Common myeloid progenitor, CD34-positive (primary cell): Measurements from ENCODE around the gene RDH11.

ENCODE experiments used
- CTCF ChIA-PET: fragments of 350-600 bp; sonication (Branson Sonifier 250); formaldehyde crosslinking; loops from one replicate; lab custom pipeline; 2021; ENCODE audit warnings: antibody characterized with exemption; lab: Charles Lee
- POLR2A ChIA-PET: fragments of 350-600 bp; sonication (Branson Sonifier 250); formaldehyde crosslinking; loops from one replicate; lab custom pipeline; 2021; ENCODE audit warnings: antibody characterized with exemption; lab: Charles Lee
- DNase-seq, 3 donors: peaks; one replicate each; pipeline versions ENCODE4 v3.0.0 to v3.0.0-alpha.2; 2013
- H3K27ac ChIP-seq, 2 experiments: 1 replicate in 1 of 2; 2 replicates in 1 of 2; pipeline ENCODE4 v1.7.0; 2013; ENCODE audit warnings: inconsistent platforms in 2 of 2, low read length in 2 of 2, mild to moderate bottlenecking in 2 of 2, low read depth in 1 of 2, moderate library complexity in 1 of 2; ENCODE audit not compliant: severe bottlenecking in 2 of 2, insufficient read depth in 1 of 2, poor library complexity in 1 of 2
- H3K27me3 ChIP-seq, 5 experiments: replicated peaks in 2 of 5; 1 replicate in 3 of 5; 2 replicates in 2 of 5; pipeline versions ENCODE4 v1.6.1 to v1.7.0; 2013; ENCODE audit warnings: low read length in 4 of 5, mild to moderate bottlenecking in 2 of 5, moderate library complexity in 2 of 5, inconsistent platforms in 1 of 5; ENCODE audit not compliant: insufficient read depth in 5 of 5, control insufficient read depth in 4 of 5
- H3K36me3 ChIP-seq, 4 experiments: 1 replicate in 2 of 4; 2 replicates in 2 of 4; pipeline versions ENCODE4 v1.6.1 to v1.7.0; 2013; ENCODE audit warnings: low read length in 3 of 4, control low read depth in 1 of 4, mild to moderate bottlenecking in 1 of 4; ENCODE audit not compliant: control insufficient read depth in 4 of 4, insufficient read depth in 4 of 4
- H3K4me1 ChIP-seq, 4 experiments: 1 replicate in 3 of 4; 2 replicates in 1 of 4; pipeline versions ENCODE4 v1.6.1 to v1.7.1; 2013; ENCODE audit warnings: low read length in 3 of 4, mild to moderate bottlenecking in 3 of 4, control low read depth in 1 of 4, inconsistent platforms in 1 of 4, moderate library complexity in 1 of 4; ENCODE audit not compliant: control insufficient read depth in 4 of 4, insufficient read depth in 4 of 4; ENCODE audit errors: control extremely low read depth in 1 of 4
- H3K4me3 ChIP-seq, 7 experiments: 1 replicate in 4 of 7; 2 replicates in 3 of 7; pipeline versions ENCODE4 v1.5.1 to v1.7.0; 2013; ENCODE audit warnings: mild to moderate bottlenecking in 7 of 7, low read length in 6 of 7, moderate library complexity in 6 of 7, inconsistent platforms in 2 of 7, low read depth in 2 of 7, control low read depth in 1 of 7; ENCODE audit not compliant: insufficient read depth in 4 of 7, control insufficient read depth in 1 of 7; ENCODE audit errors: extremely low read depth in 1 of 7
- H3K9me3 ChIP-seq, 5 experiments: 1 replicate in 4 of 5; 2 replicates in 1 of 5; pipeline versions ENCODE4 v1.6.1 to v1.7.1; 2013; ENCODE audit warnings: low read length in 4 of 5, mild to moderate bottlenecking in 2 of 5, inconsistent platforms in 1 of 5, low read depth in 1 of 5, moderate library complexity in 1 of 5; ENCODE audit not compliant: control insufficient read depth in 4 of 5, insufficient read depth in 2 of 5; ENCODE audit errors: control extremely low read depth in 1 of 5
- WGBS: methylation state at CpG from one replicate; pipeline ENCODE4 v1.1.5; 2013; ENCODE audit not compliant: insufficient coverage; 5-methylcytosine and 5-hydroxymethylcytosine counted together

The RDH11 gene

GRCh38 chr14:67733616-67734015 is 38.1 kb upstream of the RDH11 start:
- Histone ChIP-seq H3K27me3 (no peaks in the 10 kb centered on the region), H3K9me3 (no peaks in the 10 kb centered on the region), H3K4me3 (no peak overlapping the region), H3K4me1 (no peaks in the 10 kb centered on the region), H3K27ac (no peak overlapping the region), H3K36me3 (no peaks in the 10 kb centered on the region)
- ChIA-PET POLR2A (interaction anchor here (0.6 kb wide), 1 partner anchor 84 kb away, joined by 4 read pairs; no protein-coding TSS in a partner anchor), CTCF (no interaction called here)
- WGBS: 98% methylated on average over 4 of the region's 4 CpGs
- no peak for DNase-seq

GRCh38 chr14:67729072-67729885 is 33.7 kb upstream of the RDH11 start:
- no peaks in the 10 kb centered on the region for H3K36me3 ChIP-seq
- H3K4me1 ChIP-seq: no peaks in the 10 kb centered on the region
- ChIA-PET CTCF (no interaction called here), POLR2A (no interaction called here)
- WGBS: 91% methylated on average over 18 of the region's 21 CpGs
- DNase-seq: no peak
- H3K27ac ChIP-seq: no peak overlapping the region
- H3K27me3 ChIP-seq: no peaks in the 10 kb centered on the region
- H3K4me3 ChIP-seq: no peak overlapping the region
- H3K9me3 ChIP-seq: no peaks in the 10 kb centered on the region

- Histone ChIP-seq H3K4me1 (peaks cover 0 to under 1% (median 0%) of the 10 kb centered on the region in 4 experiments), H3K27me3 (no peaks in the 10 kb centered on the region), H3K36me3 (no peaks in the 10 kb centered on the region), H3K9me3 (peaks cover 0 to 5% (median 0%) of the 10 kb centered on the region in 5 experiments), H3K4me3 (no peak overlapping the region), H3K27ac (no peak overlapping the region)
- DNase-seq: no peak
- POLR2A ChIA-PET: no interaction called here
- CTCF ChIA-PET: interaction anchor here (0.9 to 1.2 kb wide), 3 partner anchors 19 to 144 kb away, joined by 3 to 5 read pairs (median 3); no protein-coding TSS in a partner anchor
These were observed 32.7 kb upstream of the RDH11 start for GRCh38 chr14:67728258-67728657.

GRCh38 chr14:67727361-67727760 is 31.8 kb upstream of the RDH11 start:
- DNase-seq: no peak
- Histone ChIP-seq H3K4me3 (no peak overlapping the region), H3K27me3 (no peaks in the 10 kb centered on the region), H3K27ac (no peak overlapping the region), H3K9me3 (peaks cover 0 to 5% (median 0%) of the 10 kb centered on the region in 5 experiments), H3K4me1 (peaks cover 0 to 9% (median 8%) of the 10 kb centered on the region in 4 experiments), H3K36me3 (no peaks in the 10 kb centered on the region)
- POLR2A ChIA-PET: no interaction called here
- CTCF ChIA-PET: interaction anchor here (0.8 to 1.2 kb wide), 3 partner anchors 18 to 108 kb away, joined by 3 to 5 read pairs (median 4); no protein-coding TSS in a partner anchor
- WGBS: 100% methylated on average over 7 of the region's 7 CpGs

GRCh38 chr14:67725171-67725570 is 29.6 kb upstream of the RDH11 start:
- POLR2A ChIA-PET: no interaction called here
- H3K36me3 ChIP-seq: no peaks in the 10 kb centered on the region
- DNase-seq: no peak
- CTCF ChIA-PET: interaction anchor here (0.8 to 2.2 kb wide), 2 partner anchors 9 to 21 kb away, joined by 3 to 7 read pairs; no protein-coding TSS in a partner anchor
- no peaks in the 10 kb centered on the region for H3K27me3 ChIP-seq
- H3K27ac ChIP-seq: no peak overlapping the region
- H3K4me3 ChIP-seq: no peak overlapping the region
- H3K4me1 ChIP-seq: peaks cover 0 to 15% (median 10%) of the 10 kb centered on the region in 4 experiments
- 96% methylated on average over 4 of the region's 5 CpGs for WGBS
- peaks cover 0 to 5% (median 0%) of the 10 kb centered on the region in 5 experiments for H3K9me3 ChIP-seq

GRCh38 chr14:67722293-67722692 is 26.7 kb upstream of the RDH11 start:
- CTCF ChIA-PET: interaction anchor here (1.1 to 1.5 kb wide), 5 partner anchors 12 to 235 kb away, joined by 3 to 7 read pairs (median 4); no protein-coding TSS in a partner anchor
- H3K4me1 ChIP-seq: peaks cover 0 to 15% (median 10%) of the 10 kb centered on the region in 4 experiments
- peaks cover 0 to 5% (median 0%) of the 10 kb centered on the region in 5 experiments for H3K9me3 ChIP-seq
- POLR2A ChIA-PET: no interaction called here
- WGBS: 13% methylated on average over 3 of the region's 3 CpGs
- no peaks in the 10 kb centered on the region for H3K27me3 ChIP-seq
- peak in 2 of 3 donors; percentile 32 to 47 for DNase-seq
- no peaks in the 10 kb centered on the region for H3K36me3 ChIP-seq
- H3K4me3 ChIP-seq: peak overlapping the region in 3 of 7 experiments; percentile 24 to 58 (median 50)
- H3K27ac ChIP-seq: no peak overlapping the region

- WGBS: 84% methylated on average over 2 of the region's 5 CpGs
- Histone ChIP-seq H3K9me3 (peaks cover 0 to 5% (median 0%) of the 10 kb centered on the region in 5 experiments), H3K4me1 (peaks cover 0 to 15% (median 10%) of the 10 kb centered on the region in 4 experiments), H3K36me3 (no peaks in the 10 kb centered on the region), H3K27ac (no peak overlapping the region), H3K4me3 (no peak overlapping the region), H3K27me3 (no peaks in the 10 kb centered on the region)
- POLR2A ChIA-PET: no interaction called here
- peak in 2 of 3 donors; percentile 4 to 8 for DNase-seq
- CTCF ChIA-PET: interaction anchor here (1.0 to 1.5 kb wide), 7 partner anchors 11 to 555 kb away, joined by 3 to 7 read pairs (median 3); no protein-coding TSS in a partner anchor
These were observed 26.3 kb upstream of the RDH11 start for GRCh38 chr14:67721875-67722274.
